ENCODE data around the gene LRRC3C.

DNA sequence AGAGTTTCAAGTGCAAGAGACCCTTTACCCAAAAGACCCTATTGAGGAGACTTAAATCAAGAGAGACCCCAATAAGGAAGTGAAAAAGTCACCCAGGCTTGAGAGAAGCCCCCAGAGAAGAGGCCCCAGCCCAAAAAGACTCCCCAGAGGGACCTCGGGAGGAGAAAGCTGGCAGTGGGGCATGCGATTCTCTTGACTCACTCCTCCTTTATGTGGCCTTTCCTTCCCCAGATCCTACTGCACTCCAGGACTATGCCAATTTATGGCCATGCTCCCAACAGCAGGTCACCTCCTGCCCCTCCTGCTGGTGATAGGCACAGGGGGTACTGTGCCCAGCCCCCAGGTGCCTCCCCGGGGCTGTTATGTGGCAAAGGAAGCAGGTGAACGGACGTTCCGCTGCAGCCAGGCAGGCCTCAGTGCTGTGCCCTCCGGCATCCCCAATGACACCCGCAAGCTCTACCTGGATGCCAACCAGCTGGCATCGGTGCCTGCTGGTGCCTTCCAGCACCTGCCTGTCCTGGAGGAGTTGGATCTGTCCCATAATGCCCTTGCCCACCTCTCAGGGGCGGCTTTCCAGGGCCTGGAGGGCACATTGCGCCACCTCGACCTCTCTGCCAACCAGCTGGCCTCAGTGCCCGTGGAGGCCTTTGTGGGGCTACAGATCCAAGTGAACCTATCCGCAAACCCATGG, 16.3 kb downstream of the LRRC3C start:
- TF ChIP-seq CTCF (IDR thresholded peaks at IDR 0.05) (no peak), POLR2A (IDR thresholded peaks at IDR 0.05) (no peak)
